Kidney glomerular epithelial cell (primary cell): ENCODE measurements around the gene PCSK4.
A peak's percentile ranks its signal among the peaks of the same experiment; 100 is the strongest.
"Not testable (repeated sequence)": the region's sequence is repeated elsewhere in the genome, so short reads cannot be mapped to it uniquely, and the experiment has no call there.

Experiments
- DNase-seq: peaks from one replicate; lab custom pipeline; 2025; lab: John Stamatoyannopoulos, UW

The PCSK4 gene

GRCh38 chr19:1487576-1488281, 2.4 kb downstream of the PCSK4 start:
- no peak for DNase-seq

- no peak for DNase-seq
Observed at GRCh38 chr19:1486720-1487575, 3.2 kb downstream of the PCSK4 start.

- no peak for DNase-seq
Observed at GRCh38 chr19:1483979-1484428, 6.1 kb downstream of the PCSK4 start.

- DNase-seq = no peak
Observed at GRCh38 chr19:1483131-1483978, 6.8 kb downstream of the PCSK4 start.

- no peak for DNase-seq
Observed at GRCh38 chr19:1482361-1483130, 7.6 kb downstream of the PCSK4 start.

GRCh38 chr19:1481893-1482360, 8.2 kb downstream of the PCSK4 start:
- no peak for DNase-seq

GRCh38 chr19:1481224-1481892, 8.8 kb downstream of the PCSK4 start:
- DNase-seq = no peak

- peak; percentile 80 for DNase-seq
Observed at GRCh38 chr19:1478934-1479707, 11.0 kb downstream of the PCSK4 start, which contains the start of gene C19orf25. C19orf25 (minus strand) TSS chr19:1479215; CDS start chr19:1478903, 312 bp downstream.

GRCh38 chr19:1477056-1477455, 13.1 kb downstream of the PCSK4 start:
- DNase-seq = not testable (repeated sequence)

GRCh38 chr19:1475751-1476437, 14.3 kb downstream of the PCSK4 start:
- DNase-seq = no peak

- no peak for DNase-seq
Observed at GRCh38 chr19:1474765-1475351, 15.3 kb downstream of the PCSK4 start.

GRCh38 chr19:1474011-1474764, 16.0 kb downstream of the PCSK4 start:
- no peak for DNase-seq

- no peak for DNase-seq
Observed at GRCh38 chr19:1473085-1473851, 16.9 kb downstream of the PCSK4 start.

- DNase-seq = no peak
Observed at GRCh38 chr19:1472231-1473084, 17.7 kb downstream of the PCSK4 start.

- DNase-seq = no peak
Observed at GRCh38 chr19:1471515-1472160, 18.5 kb downstream of the PCSK4 start.

GRCh38 chr19:1471010-1471514, 19.1 kb downstream of the PCSK4 start:
- DNase-seq = no peak
